ENCODE results near the gene TCERG1L.

TCERG1L gene

DNA sequence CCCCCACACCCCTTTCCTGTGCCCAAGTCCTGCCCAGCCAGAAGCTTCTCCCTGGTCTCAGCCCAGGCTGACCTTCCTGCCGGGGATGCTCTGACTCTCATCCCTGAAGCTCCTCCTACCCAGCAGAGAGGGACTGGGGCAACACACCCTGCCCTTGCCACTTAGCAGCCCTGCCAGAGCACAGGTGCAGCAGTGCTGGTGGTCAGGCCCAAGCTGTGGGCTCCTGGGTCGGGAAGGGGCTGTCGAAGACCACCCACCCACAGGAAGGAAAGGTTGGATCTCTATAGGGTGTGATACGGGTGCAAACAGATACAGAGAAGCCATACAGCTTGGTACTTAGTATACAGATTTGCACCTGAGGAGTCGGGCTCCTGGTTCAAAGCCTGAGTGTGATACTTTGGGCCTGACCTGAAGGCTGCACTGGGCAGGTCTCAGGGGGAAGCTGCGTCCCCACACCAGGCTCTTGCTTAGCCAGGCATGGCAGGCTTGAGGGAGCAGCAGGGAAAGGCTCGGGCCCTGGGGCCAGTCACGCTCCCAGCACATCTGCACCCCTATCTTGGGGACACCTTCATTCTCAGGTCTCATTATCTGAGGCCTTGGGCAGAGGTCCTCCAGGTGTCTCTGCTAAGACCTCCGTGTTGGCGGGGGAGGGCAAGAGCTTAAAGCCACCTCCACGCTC lies 47.3 kb downstream of the TCERG1L start:
- no peaks in the 10 kb centered on the region for H3K36me3 ChIP-seq (ENCODE audit: control insufficient read depth in 1 of 2, insufficient read depth in 2 of 2, low read length in 2 of 2)
- no peak overlapping the region for H3K27ac ChIP-seq (ENCODE audit: low read depth, low read length)
- H3K9me3 ChIP-seq (ENCODE audit: control insufficient read depth in 1 of 2, low read length in 2 of 2), result no peaks in the 10 kb centered on the region
- H3K9ac ChIP-seq (ENCODE audit: low read depth in 1 of 2, low read length in 2 of 2), result no peak overlapping the region
- no peaks in the 10 kb centered on the region for H3K27me3 ChIP-seq (ENCODE audit: control insufficient read depth in 1 of 2, insufficient read depth in 2 of 2, low read length in 2 of 2)
- H3K4me1 ChIP-seq (ENCODE audit: control insufficient read depth in 1 of 2, insufficient read depth in 2 of 2, low read length in 2 of 2), result no peaks in the 10 kb centered on the region
- H3K4me3 ChIP-seq (ENCODE audit: low read depth in 1 of 2, low read length in 2 of 2), result no peak overlapping the region

DNA sequence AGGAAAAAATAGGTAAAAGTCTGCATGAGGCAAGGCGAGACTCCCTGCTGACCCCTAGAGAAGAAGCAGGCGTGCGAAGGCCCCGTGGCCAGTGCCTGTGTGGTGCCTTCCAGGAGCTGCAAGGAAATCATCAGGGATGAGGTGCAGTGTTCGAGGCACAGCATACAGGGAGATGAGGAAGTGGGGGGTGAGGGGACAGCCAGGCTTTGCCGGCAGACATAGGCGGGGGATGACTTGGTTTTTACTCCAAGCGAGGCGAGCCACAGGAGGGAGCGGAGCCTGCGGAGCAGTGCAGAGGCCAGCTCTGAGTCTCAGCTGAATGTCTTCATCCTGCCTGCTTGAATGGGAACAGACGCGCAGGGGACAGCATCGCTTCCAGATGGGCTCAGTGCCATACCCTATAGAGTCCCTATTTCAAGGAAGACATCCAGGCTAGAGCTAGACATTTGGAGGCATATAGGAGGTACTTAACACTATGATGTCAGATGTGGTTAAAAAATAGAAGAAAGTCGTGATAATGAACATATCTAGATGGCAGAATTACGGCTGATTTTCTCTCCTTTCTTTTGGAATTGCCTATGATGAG lies 49.5 kb downstream of the TCERG1L start:
- Histone ChIP-seq H3K36me3 (ENCODE audit: control insufficient read depth in 1 of 2, insufficient read depth in 2 of 2, low read length in 2 of 2) (no peaks in the 10 kb centered on the region), H3K4me1 (ENCODE audit: control insufficient read depth in 1 of 2, insufficient read depth in 2 of 2, low read length in 2 of 2) (no peaks in the 10 kb centered on the region), H3K27ac (ENCODE audit: low read depth, low read length) (no peak overlapping the region), H3K9me3 (ENCODE audit: control insufficient read depth in 1 of 2, low read length in 2 of 2) (no peaks in the 10 kb centered on the region), H3K4me3 (ENCODE audit: low read depth in 1 of 2, low read length in 2 of 2) (no peak overlapping the region), H3K9ac (ENCODE audit: low read depth in 1 of 2, low read length in 2 of 2) (no peak overlapping the region), H3K27me3 (ENCODE audit: control insufficient read depth in 1 of 2, insufficient read depth in 2 of 2, low read length in 2 of 2) (no peaks in the 10 kb centered on the region)

DNA sequence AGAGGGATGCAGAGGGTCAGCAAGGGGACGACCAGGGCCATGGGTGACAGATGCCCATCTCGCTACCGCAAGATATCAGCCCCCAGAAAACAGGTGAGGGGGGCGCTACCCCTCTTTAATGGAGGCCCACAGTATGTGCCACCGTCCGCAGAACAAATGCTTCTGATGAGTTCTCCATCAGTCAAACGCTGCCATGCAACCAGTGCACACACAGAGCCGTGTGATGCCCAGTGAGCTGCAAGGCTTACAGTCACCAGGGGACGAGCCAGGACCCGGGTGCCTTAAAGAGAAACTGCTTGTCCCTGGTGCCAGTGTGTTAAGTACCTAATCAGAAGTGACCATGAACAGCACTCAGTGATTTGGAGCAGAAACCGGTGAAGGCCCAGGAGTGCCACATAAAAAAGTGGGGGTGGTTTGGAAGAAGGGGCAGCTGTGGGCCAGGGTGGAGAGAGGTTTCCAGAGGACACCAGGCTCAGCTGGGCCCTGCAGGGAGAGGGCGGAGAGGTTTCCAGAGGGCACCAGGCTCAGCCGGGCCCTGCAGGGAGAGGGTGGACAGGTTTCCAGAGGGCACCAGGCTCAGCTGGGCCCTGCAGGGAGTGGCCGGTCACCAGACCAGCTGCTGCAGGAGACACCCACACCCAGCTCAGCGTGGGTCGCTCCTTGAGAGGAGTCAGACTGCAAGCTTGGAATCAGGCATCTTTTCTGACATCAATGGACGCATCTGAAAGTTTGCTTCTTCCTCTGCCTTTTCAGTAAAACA lies 50.9 kb downstream of the TCERG1L start:
- Histone ChIP-seq H3K9ac (ENCODE audit: low read depth in 1 of 2, low read length in 2 of 2) (no peak overlapping the region), H3K27ac (ENCODE audit: low read depth, low read length) (no peak overlapping the region), H3K4me1 (ENCODE audit: control insufficient read depth in 1 of 2, insufficient read depth in 2 of 2, low read length in 2 of 2) (no peaks in the 10 kb centered on the region), H3K36me3 (ENCODE audit: control insufficient read depth in 1 of 2, insufficient read depth in 2 of 2, low read length in 2 of 2) (no peaks in the 10 kb centered on the region), H3K4me3 (ENCODE audit: low read depth in 1 of 2, low read length in 2 of 2) (no peak overlapping the region), H3K27me3 (ENCODE audit: control insufficient read depth in 1 of 2, insufficient read depth in 2 of 2, low read length in 2 of 2) (no peaks in the 10 kb centered on the region), H3K9me3 (ENCODE audit: control insufficient read depth in 1 of 2, low read length in 2 of 2) (no peaks in the 10 kb centered on the region)

DNA sequence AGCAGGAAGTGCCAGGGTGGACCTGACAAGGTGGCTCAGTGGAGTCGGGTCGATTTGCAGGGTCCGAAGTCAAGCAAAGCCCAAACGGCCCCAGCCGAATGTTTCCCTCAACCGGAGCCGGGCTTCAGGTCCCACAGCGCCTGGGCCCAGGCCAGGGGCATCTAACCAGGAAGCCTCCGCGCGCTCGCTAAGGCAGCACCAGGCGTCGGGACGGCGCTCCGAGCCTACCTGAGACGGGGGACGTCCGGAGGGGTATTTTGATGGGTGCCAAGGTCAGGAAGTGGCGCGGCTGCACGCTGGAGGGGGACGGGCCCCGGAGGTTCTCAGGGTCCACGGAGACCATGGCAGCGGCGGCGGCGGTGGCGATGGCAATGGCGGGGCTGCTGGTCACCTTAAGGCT lies 51.5 kb downstream of the TCERG1L start:
- Histone ChIP-seq H3K36me3 (ENCODE audit: control insufficient read depth in 1 of 2, insufficient read depth in 2 of 2, low read length in 2 of 2) (no peaks in the 10 kb centered on the region), H3K27ac (ENCODE audit: low read depth, low read length) (no peak overlapping the region), H3K4me1 (ENCODE audit: control insufficient read depth in 1 of 2, insufficient read depth in 2 of 2, low read length in 2 of 2) (no peaks in the 10 kb centered on the region), H3K9me3 (ENCODE audit: control insufficient read depth in 1 of 2, low read length in 2 of 2) (no peaks in the 10 kb centered on the region), H3K27me3 (ENCODE audit: control insufficient read depth in 1 of 2, insufficient read depth in 2 of 2, low read length in 2 of 2) (no peaks in the 10 kb centered on the region), H3K9ac (ENCODE audit: low read depth in 1 of 2, low read length in 2 of 2) (no peak overlapping the region), H3K4me3 (ENCODE audit: low read depth in 1 of 2, low read length in 2 of 2) (no peak overlapping the region)

DNA sequence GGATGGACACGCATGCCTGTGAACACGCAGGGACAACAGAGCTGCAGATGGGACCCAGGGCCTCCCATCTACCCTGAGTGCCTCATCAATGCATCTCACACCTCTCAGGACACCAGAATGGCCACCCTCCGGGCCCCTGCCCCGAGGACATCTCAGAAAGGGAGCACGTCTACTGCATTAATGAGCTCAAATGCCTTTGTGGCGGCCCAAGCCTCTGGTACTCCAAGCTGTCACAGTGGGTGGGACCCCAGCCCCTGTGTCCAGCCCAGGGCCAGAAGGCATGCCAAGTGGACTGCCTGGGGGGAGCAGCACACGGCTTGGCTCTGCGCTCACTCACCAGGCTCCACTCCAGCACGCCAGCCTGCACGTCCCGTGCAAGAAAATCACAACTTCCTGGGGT lies 52.0 kb downstream of the TCERG1L start:
- Histone ChIP-seq H3K9ac (ENCODE audit: low read depth in 1 of 2, low read length in 2 of 2) (no peak overlapping the region), H3K27ac (ENCODE audit: low read depth, low read length) (no peak overlapping the region), H3K4me3 (ENCODE audit: low read depth in 1 of 2, low read length in 2 of 2) (no peak overlapping the region), H3K27me3 (ENCODE audit: control insufficient read depth in 1 of 2, insufficient read depth in 2 of 2, low read length in 2 of 2) (no peaks in the 10 kb centered on the region), H3K4me1 (ENCODE audit: control insufficient read depth in 1 of 2, insufficient read depth in 2 of 2, low read length in 2 of 2) (no peaks in the 10 kb centered on the region), H3K36me3 (ENCODE audit: control insufficient read depth in 1 of 2, insufficient read depth in 2 of 2, low read length in 2 of 2) (no peaks in the 10 kb centered on the region), H3K9me3 (ENCODE audit: control insufficient read depth in 1 of 2, low read length in 2 of 2) (no peaks in the 10 kb centered on the region)

DNA sequence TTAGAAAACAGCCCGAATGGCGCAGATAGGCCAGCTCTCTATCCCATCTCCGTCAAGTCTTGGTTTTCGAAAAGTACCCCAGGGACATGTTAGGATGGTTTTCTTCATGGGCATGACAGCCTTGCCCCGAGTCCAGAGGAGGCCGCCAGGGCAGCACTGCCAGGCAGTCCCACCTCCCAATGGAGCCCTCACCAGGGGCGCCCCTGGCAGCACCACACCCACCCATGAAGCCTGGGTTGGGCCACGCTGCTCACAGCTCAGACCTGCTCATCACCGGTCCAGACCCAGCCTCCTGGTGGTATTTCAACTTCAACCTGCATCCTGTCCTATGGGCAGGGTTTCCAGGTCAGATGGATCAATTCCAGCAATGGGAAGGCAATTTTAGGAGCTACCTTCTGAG lies 53.3 kb downstream of the TCERG1L start:
- H3K9me3 ChIP-seq (ENCODE audit: control insufficient read depth in 1 of 2, low read length in 2 of 2), result no peaks in the 10 kb centered on the region
- H3K36me3 ChIP-seq (ENCODE audit: control insufficient read depth in 1 of 2, insufficient read depth in 2 of 2, low read length in 2 of 2), result no peaks in the 10 kb centered on the region
- H3K4me1 ChIP-seq (ENCODE audit: control insufficient read depth in 1 of 2, insufficient read depth in 2 of 2, low read length in 2 of 2), result no peaks in the 10 kb centered on the region
- no peak overlapping the region for H3K4me3 ChIP-seq (ENCODE audit: low read depth in 1 of 2, low read length in 2 of 2)
- H3K27ac ChIP-seq (ENCODE audit: low read depth, low read length), result no peak overlapping the region
- no peaks in the 10 kb centered on the region for H3K27me3 ChIP-seq (ENCODE audit: control insufficient read depth in 1 of 2, insufficient read depth in 2 of 2, low read length in 2 of 2)
- no peak overlapping the region for H3K9ac ChIP-seq (ENCODE audit: low read depth in 1 of 2, low read length in 2 of 2)

DNA sequence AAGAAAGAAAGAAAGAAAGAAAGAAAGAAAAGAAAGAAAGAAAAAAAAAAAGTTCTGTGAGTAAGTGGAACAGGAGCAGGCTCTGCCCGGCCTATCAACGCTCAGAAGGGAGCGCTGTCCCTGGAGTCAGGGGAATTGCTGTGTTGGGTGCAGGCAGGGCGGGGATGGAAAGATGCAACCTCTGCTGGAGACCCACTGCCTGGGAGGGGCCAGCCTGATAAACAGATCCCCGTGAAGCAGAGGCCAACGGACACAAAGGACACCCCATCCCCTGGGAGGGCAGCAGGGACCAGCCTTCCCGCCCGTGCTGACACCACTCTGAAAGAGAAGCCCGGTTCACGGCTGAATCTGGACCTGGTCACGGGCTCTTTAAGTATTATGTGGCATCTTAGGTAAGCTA lies 54.5 kb downstream of the TCERG1L start:
- H3K9ac ChIP-seq (ENCODE audit: low read depth in 1 of 2, low read length in 2 of 2), result no peak overlapping the region
- no peaks in the 10 kb centered on the region for H3K9me3 ChIP-seq (ENCODE audit: control insufficient read depth in 1 of 2, low read length in 2 of 2)
- H3K27me3 ChIP-seq (ENCODE audit: control insufficient read depth in 1 of 2, insufficient read depth in 2 of 2, low read length in 2 of 2), result no peaks in the 10 kb centered on the region
- no peak overlapping the region for H3K27ac ChIP-seq (ENCODE audit: low read depth, low read length)
- H3K4me1 ChIP-seq (ENCODE audit: control insufficient read depth in 1 of 2, insufficient read depth in 2 of 2, low read length in 2 of 2), result no peaks in the 10 kb centered on the region
- no peaks in the 10 kb centered on the region for H3K36me3 ChIP-seq (ENCODE audit: control insufficient read depth in 1 of 2, insufficient read depth in 2 of 2, low read length in 2 of 2)
- H3K4me3 ChIP-seq (ENCODE audit: low read depth in 1 of 2, low read length in 2 of 2), result no peak overlapping the region

DNA sequence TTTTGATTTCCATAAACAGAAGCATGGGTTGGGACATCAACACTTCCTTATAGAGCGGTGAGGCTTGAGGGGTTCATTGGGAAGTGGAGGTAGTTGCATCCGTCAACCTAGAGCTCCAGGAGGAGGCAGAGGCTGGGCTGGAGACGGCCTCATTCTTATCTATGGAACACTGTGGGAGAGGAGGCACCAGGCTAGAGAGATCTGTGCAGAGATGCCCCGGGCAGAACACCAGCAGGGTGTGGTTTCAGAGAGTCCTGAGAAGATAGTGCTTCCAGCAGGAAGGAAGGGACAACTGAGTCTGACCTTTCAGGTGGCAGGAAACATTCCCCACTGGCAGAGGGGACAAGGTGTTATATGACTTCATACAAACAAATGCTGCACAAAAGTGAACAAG lies 56.7 kb downstream of the TCERG1L start:
- no peaks in the 10 kb centered on the region for H3K27me3 ChIP-seq (ENCODE audit: control insufficient read depth in 1 of 2, insufficient read depth in 2 of 2, low read length in 2 of 2)
- no peak overlapping the region for H3K9ac ChIP-seq (ENCODE audit: low read depth in 1 of 2, low read length in 2 of 2)
- H3K4me3 ChIP-seq (ENCODE audit: low read depth in 1 of 2, low read length in 2 of 2), result no peak overlapping the region

DNA sequence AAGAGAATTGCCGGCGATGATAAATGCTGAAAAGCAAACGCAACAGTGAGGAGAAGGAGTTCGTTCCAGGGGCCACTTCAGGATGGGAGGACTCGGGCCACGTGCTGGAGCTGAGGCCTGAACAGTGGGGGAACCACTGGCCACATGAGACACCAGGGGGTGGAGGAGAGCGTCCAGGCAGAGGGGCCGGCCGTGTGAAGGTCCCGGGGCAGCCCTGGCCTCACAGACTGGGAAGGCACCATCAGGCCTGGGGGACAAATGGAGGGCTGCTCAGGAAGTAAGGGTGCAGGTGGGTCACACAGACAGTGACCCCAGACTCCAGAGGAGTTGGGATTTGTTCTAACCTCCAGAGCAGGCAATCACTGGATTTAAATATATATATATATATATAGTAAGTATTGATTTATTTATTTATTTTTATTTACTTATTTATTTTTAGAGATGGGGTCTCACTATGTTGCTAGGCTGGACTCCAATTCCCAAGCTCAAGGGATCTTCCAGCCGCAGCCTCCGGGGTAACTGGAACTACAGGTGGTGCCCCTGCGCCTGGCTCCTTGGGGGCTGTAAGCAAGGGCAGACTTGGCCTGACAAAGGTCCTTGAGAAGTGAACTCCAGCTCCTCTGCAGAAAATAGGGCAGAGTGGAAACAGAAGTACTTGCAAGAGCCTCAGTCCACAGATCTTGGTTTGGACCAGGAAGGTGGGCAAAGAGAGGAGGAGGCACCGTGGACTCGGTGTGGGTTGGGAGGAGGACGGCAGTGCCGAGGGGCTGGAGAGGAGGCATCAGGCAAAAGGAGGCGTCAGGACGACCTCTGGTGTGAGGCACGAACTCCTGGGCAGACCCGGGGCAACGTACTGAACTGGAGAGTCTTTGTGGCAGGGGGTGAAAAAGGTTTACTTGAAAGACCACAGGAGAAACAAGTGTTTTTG lies 57.3 kb downstream of the TCERG1L start:
- H3K27ac ChIP-seq (ENCODE audit: low read depth, low read length), result no peak overlapping the region
- H3K4me1 ChIP-seq (ENCODE audit: control insufficient read depth in 1 of 2, insufficient read depth in 2 of 2, low read length in 2 of 2), result no peaks in the 10 kb centered on the region
- no peak overlapping the region for H3K4me3 ChIP-seq (ENCODE audit: low read depth in 1 of 2, low read length in 2 of 2)
- no peaks in the 10 kb centered on the region for H3K27me3 ChIP-seq (ENCODE audit: control insufficient read depth in 1 of 2, insufficient read depth in 2 of 2, low read length in 2 of 2)
- no peak overlapping the region for H3K9ac ChIP-seq (ENCODE audit: low read depth in 1 of 2, low read length in 2 of 2)
- H3K9me3 ChIP-seq (ENCODE audit: control insufficient read depth in 1 of 2, low read length in 2 of 2), result no peaks in the 10 kb centered on the region
- H3K36me3 ChIP-seq (ENCODE audit: control insufficient read depth in 1 of 2, insufficient read depth in 2 of 2, low read length in 2 of 2), result no peaks in the 10 kb centered on the region

More for the DNA sequence above, 56.7 kb downstream of the TCERG1L start:
- Histone ChIP-seq H3K27ac (ENCODE audit: low read depth, low read length) (no peak overlapping the region), H3K9me3 (ENCODE audit: control insufficient read depth in 1 of 2, low read length in 2 of 2) (no peaks in the 10 kb centered on the region), H3K4me1 (ENCODE audit: control insufficient read depth in 1 of 2, insufficient read depth in 2 of 2, low read length in 2 of 2) (no peaks in the 10 kb centered on the region), H3K36me3 (ENCODE audit: control insufficient read depth in 1 of 2, insufficient read depth in 2 of 2, low read length in 2 of 2) (no peaks in the 10 kb centered on the region)

Measured in duodenal mucosa (tissue), 2 donors.